Keratinocyte (primary cell): ENCODE measurements around the gene KCNG1. TPM values are rescaled to one million over a fixed set of nuclear protein-coding genes. Genes with fewer than 3 reads are reported as not detected.
A peak's percentile ranks its signal among the peaks of the same experiment; 100 is the strongest.

Experiments
- DNase-seq: peaks from one replicate; pipeline ENCODE4 v3.0.0-alpha.2; 2011; ENCODE audit warnings: low read depth, missing footprints, low spot score
- FAIRE-seq: peaks from 2 replicates; lab custom pipeline; 2011; peaks lifted over from hg19 to GRCh38; lab: Jason Lieb, UNC
- H2AFZ ChIP-seq: 2 replicates; pipeline ENCODE4 v1.6.0; 2012; ENCODE audit warnings: low read length, control low read depth, inconsistent platforms; ENCODE audit not compliant: control insufficient read depth
- H3K27ac ChIP-seq: 2 replicates; pipeline ENCODE4 v1.5.1; 2011; ENCODE audit warnings: low read length; ENCODE audit not compliant: control insufficient read depth, insufficient read depth
- H3K27me3 ChIP-seq: 3 replicates; pipeline ENCODE4 v1.6.0; 2011; ENCODE audit warnings: low read length; ENCODE audit not compliant: control insufficient read depth, insufficient read depth; ENCODE audit errors: extremely low read depth
- H3K36me3 ChIP-seq, 2 experiments: 2 replicates in 1 of 2; 3 replicates in 1 of 2; pipeline ENCODE4 v1.5.1; 2011; ENCODE audit warnings: low read length in 2 of 2, mild to moderate bottlenecking in 1 of 2; ENCODE audit not compliant: control insufficient read depth in 2 of 2, insufficient read depth in 2 of 2; ENCODE audit errors: extremely low read depth in 1 of 2
- H3K4me1 ChIP-seq: 3 replicates; pipeline ENCODE4 v1.5.1; 2011; ENCODE audit warnings: low read length; ENCODE audit not compliant: control insufficient read depth, insufficient read depth; ENCODE audit errors: extremely low read depth
- H3K4me2 ChIP-seq: 3 replicates; pipeline ENCODE4 v1.6.0; 2011; ENCODE audit warnings: low read depth, low read length; ENCODE audit not compliant: control insufficient read depth, insufficient read depth; ENCODE audit errors: extremely low read depth
- H3K4me3 ChIP-seq, 3 experiments: fragments of 200-600 bp in 1 of 3; sonication (generic) in 1 of 3; 2 replicates in 2 of 3; 3 replicates in 1 of 3; pipeline ENCODE4 v1.5.1; 2011 to 2016; ENCODE audit warnings: low read length in 3 of 3, mild to moderate bottlenecking in 3 of 3, control low read depth in 2 of 3, inconsistent platforms in 1 of 3, low read depth in 1 of 3, mixed read lengths in 1 of 3, mixed run types in 1 of 3, moderate library complexity in 1 of 3; ENCODE audit not compliant: control insufficient read depth in 2 of 3, insufficient read depth in 2 of 3; ENCODE audit errors: extremely low read depth in 1 of 3
- H3K79me2 ChIP-seq: 2 replicates; pipeline ENCODE4 v1.6.0; 2012; ENCODE audit warnings: low read length; ENCODE audit not compliant: control insufficient read depth, insufficient read depth
- H3K9ac ChIP-seq: 3 replicates; pipeline ENCODE4 v1.6.0; 2011; ENCODE audit warnings: low read length; ENCODE audit not compliant: control insufficient read depth, insufficient read depth; ENCODE audit errors: extremely low read depth
- H3K9me1 ChIP-seq: 3 replicates; pipeline ENCODE4 v1.6.0; 2011; ENCODE audit warnings: low read length; ENCODE audit not compliant: control insufficient read depth, insufficient read depth; ENCODE audit errors: extremely low read depth
- H3K9me3 ChIP-seq: 2 replicates; pipeline ENCODE4 v1.5.1; 2012; ENCODE audit warnings: low read depth, low read length; ENCODE audit not compliant: control insufficient read depth
- H4K20me1 ChIP-seq: 3 replicates; pipeline ENCODE4 v1.6.0; 2011; ENCODE audit warnings: low read length; ENCODE audit not compliant: control insufficient read depth, insufficient read depth; ENCODE audit errors: extremely low read depth
- CTCF ChIP-seq, 3 experiments: IDR thresholded peaks in 1 of 3; conservative IDR thresholded peaks in 1 of 3; optimal IDR thresholded peaks in 1 of 3; 2 replicates in 2 of 3; 3 replicates in 1 of 3; pipeline versions ENCODE3 to v1.5.1; 2011; ENCODE audit warnings: low read length in 3 of 3, mild to moderate bottlenecking in 3 of 3, moderate library complexity in 2 of 3, control low read depth in 1 of 3, inconsistent platforms in 1 of 3; ENCODE audit not compliant: insufficient read depth in 2 of 3; ENCODE audit errors: extremely low read depth in 1 of 3
- EZH2 ChIP-seq: IDR thresholded peaks from one replicate; pipeline ENCODE4 v1.6.1; 2012; ENCODE audit warnings: inconsistent platforms, mild to moderate bottlenecking, low read length, moderate library complexity
- dilution Hi-C: fragments of 300-500 bp; cut with MboI; formaldehyde crosslinking; loops from one replicate; pipeline ENCODE4 v1.7.0; 2020; ENCODE audit warnings: low sequenced_read_pairs; ENCODE audit not compliant: extremely low pct_ligation_motif_present
- polyA plus RNA-seq, 5 experiments: library from polyadenylated mRNA; depleted of rRNA in 3 of 5; stranded (reverse) in 3 of 5; stranded (forward) in 1 of 5; unstranded in 1 of 5; fragments of >200 nt; gene quantifications; 1 replicate in 1 of 5; 2 replicates in 3 of 5; 3 replicates in 1 of 5; pipeline versions ENCODE4 v1.2.1 to v1.2.3, GENCODE V29; 2011 to 2012; ENCODE audit warnings: missing spikeins in 2 of 5, low read depth in 1 of 5, low replicate concordance in 1 of 5

KCNG1 gene
- polyA plus RNA-seq, 1 donor (not counting 4 experiments of a cell fraction or from before 2014, with no cell fraction given) = 2.5 TPM

GRCh38 chr20:50953821-50954220 is 69.1 kb downstream of the KCNG1 start:
- no peak for TF ChIP-seq CTCF (optimal IDR thresholded peaks at IDR 0.05 in 1 of 3, IDR thresholded peaks at IDR 0.05 in 1 of 3, conservative IDR thresholded peaks at IDR 0.05 in 1 of 3; ENCODE audit: extremely low read depth in 1 of 3, insufficient read depth in 2 of 3, low read length in 3 of 3)
- no peak for TF ChIP-seq EZH2
- Histone ChIP-seq H2AFZ (no peak overlapping the region), H3K36me3 (peaks cover 17 to 23% of the 10 kb centered on the region in 2 experiments), H4K20me1 (peaks cover 9% of the 10 kb centered on the region), H3K4me2 (no peak overlapping the region), H3K27ac (peak overlapping the region; percentile 27), H3K9ac (no peak overlapping the region), H3K79me2 (peaks cover 87% of the 10 kb centered on the region), H3K9me1 (no peaks in the 10 kb centered on the region), H3K4me3 (no peak overlapping the region), H3K27me3 (no peaks in the 10 kb centered on the region), H3K4me1 (peaks cover 11% of the 10 kb centered on the region), H3K9me3 (no peaks in the 10 kb centered on the region)
- FAIRE-seq (no peak), DNase-seq (no peak)
- dilution Hi-C loops = no loop called here

Other genes starting within 250 kb of the KCNG1 start
- gene BCAS4, start 228.0 kb downstream of the KCNG1 start, polyA plus RNA-seq = 13.8 to 23.1 TPM (median 19.0 TPM) in 3 replicates
- 21.6 to 31.3 TPM (median 29.3 TPM) in 3 replicates for gene ADNP, start 91.7 kb downstream of the KCNG1 start, polyA plus RNA-seq
- gene DPM1, start 64.6 kb downstream of the KCNG1 start, polyA plus RNA-seq = 57.2 to 99.4 TPM (median 78.0 TPM) in 3 replicates
- gene MOCS3, start 64.3 kb downstream of the KCNG1 start, polyA plus RNA-seq = 4.0 to 5.8 TPM (median 4.5 TPM) in 3 replicates